HepG2 (cell line): ENCODE measurements around the gene CDCA5. TPM values are rescaled to one million over a fixed set of nuclear protein-coding genes. Genes with fewer than 3 reads are reported as not detected.

Source experiments
- ATM ChIP-seq: fragments of 450-650 bp; IDR thresholded peaks from 2 replicates; pipeline ENCODE4 v1.7.1; 2017; ENCODE audit warnings: mild to moderate bottlenecking, borderline replicate concordance
- FOXA1 ChIP-seq, 2 experiments: fragments of 450-650 bp in 1 of 2; sonication (generic) in 1 of 2; formaldehyde crosslinking in 1 of 2; IDR thresholded peaks; 2 replicates each; pipeline versions ENCODE4 v1.4.0 to v1.6.1; 2016 to 2020; ENCODE audit warnings: missing genetic modification reagents in 1 of 2
- HDAC2 ChIP-seq: sonication (generic); formaldehyde crosslinking; IDR thresholded peaks from 2 replicates; pipeline ENCODE4 v1.4.0; 2020; ENCODE audit warnings: missing genetic modification reagents
- ISL2 ChIP-seq: sonication (generic); formaldehyde crosslinking; IDR thresholded peaks from 2 replicates; pipeline ENCODE4 v1.5.0; 2020; ENCODE audit warnings: missing genetic modification reagents
- MAFK ChIP-seq, 2 experiments: IDR thresholded peaks in 1 of 2; conservative IDR thresholded peaks in 1 of 2; 2 replicates each; pipeline ENCODE4 v1.6.1; 2011; ENCODE audit warnings: improper control_type of control experiment in 2 of 2, low read length in 2 of 2
- MED8 ChIP-seq: sonication (generic); formaldehyde crosslinking; IDR thresholded peaks from 2 replicates; pipeline ENCODE4 v1.8.1; 2023; ENCODE audit warnings: mild to moderate bottlenecking, missing genetic modification reagents; ENCODE audit not compliant: insufficient replicate concordance
- MEF2D ChIP-seq: sonication (generic); formaldehyde crosslinking; IDR thresholded peaks from 2 replicates; pipeline ENCODE4 v1.5.1; 2020; ENCODE audit warnings: mild to moderate bottlenecking, missing genetic modification reagents
- PHF20 ChIP-seq: sonication (generic); formaldehyde crosslinking; IDR thresholded peaks from 2 replicates; pipeline ENCODE4 v1.5.0; 2020; ENCODE audit warnings: mild to moderate bottlenecking, missing genetic modification reagents
- POLR2G ChIP-seq: fragments of 200-400 bp; formaldehyde crosslinking; IDR thresholded peaks from 2 replicates; pipeline ENCODE4 v1.6.1; 2018; ENCODE audit warnings: mild to moderate bottlenecking, low read depth, low read length, moderate library complexity
- RBFOX2 ChIP-seq: fragments of 200-400 bp; formaldehyde crosslinking; IDR thresholded peaks from 2 replicates; pipeline ENCODE4 v1.6.1; 2017; ENCODE audit warnings: low read depth, mild to moderate bottlenecking, low read length
- SNAPC2 ChIP-seq: sonication (generic); formaldehyde crosslinking; IDR thresholded peaks from 2 replicates; pipeline ENCODE4 v1.8.1; 2022; ENCODE audit warnings: mild to moderate bottlenecking, missing genetic modification reagents
- STAG1 ChIP-seq: sonication (generic); formaldehyde crosslinking; IDR thresholded peaks from 2 replicates; pipeline ENCODE4 v1.4.0; 2020; ENCODE audit warnings: missing genetic modification reagents
- ZMAT5 ChIP-seq: sonication (generic); formaldehyde crosslinking; IDR thresholded peaks from 2 replicates; pipeline ENCODE4 v1.5.0; 2020; ENCODE audit warnings: mild to moderate bottlenecking, low read depth, missing genetic modification reagents, borderline replicate concordance
- ZNF274 ChIP-seq: sonication (generic); formaldehyde crosslinking; IDR thresholded peaks from 2 replicates; pipeline ENCODE4 v1.5.1; 2020; ENCODE audit warnings: mild to moderate bottlenecking, missing genetic modification reagents
- ZNF329 ChIP-seq: sonication (generic); formaldehyde crosslinking; IDR thresholded peaks from 2 replicates; pipeline ENCODE4 v1.9.0; 2021; ENCODE audit warnings: low read depth, mild to moderate bottlenecking, missing genetic modification reagents
- ZNF354B ChIP-seq: sonication (generic); formaldehyde crosslinking; IDR thresholded peaks from 2 replicates; pipeline ENCODE4 v1.8.0; 2022; ENCODE audit warnings: mild to moderate bottlenecking, missing genetic modification reagents
- ZNF446 ChIP-seq: sonication (generic); formaldehyde crosslinking; IDR thresholded peaks from 2 replicates; pipeline ENCODE4 v1.5.0; 2020; ENCODE audit warnings: mild to moderate bottlenecking, missing genetic modification reagents
- ZNF460 ChIP-seq: sonication (generic); formaldehyde crosslinking; IDR thresholded peaks from 2 replicates; pipeline ENCODE4 v1.5.1; 2020; ENCODE audit warnings: missing genetic modification reagents, mild to moderate bottlenecking, borderline replicate concordance
- ZNF547 ChIP-seq: sonication (generic); formaldehyde crosslinking; IDR thresholded peaks from 2 replicates; pipeline ENCODE4 v1.5.1; 2020; ENCODE audit warnings: mild to moderate bottlenecking, missing genetic modification reagents
- ZNF570 ChIP-seq: sonication (generic); formaldehyde crosslinking; IDR thresholded peaks from 2 replicates; pipeline ENCODE4 v1.4.0; 2020; ENCODE audit warnings: mild to moderate bottlenecking, missing genetic modification reagents, borderline replicate concordance
- ZNF639 ChIP-seq: conservative IDR thresholded peaks from 2 replicates; pipeline ENCODE4 v1.6.1; 2018; ENCODE audit warnings: missing genetic modification reagents
- ZNF746 ChIP-seq: sonication (generic); formaldehyde crosslinking; IDR thresholded peaks from 2 replicates; pipeline ENCODE4 v1.8.0; 2022; ENCODE audit warnings: mild to moderate bottlenecking, missing genetic modification reagents
- ZSCAN20 ChIP-seq: sonication (generic); formaldehyde crosslinking; IDR thresholded peaks from 2 replicates; pipeline ENCODE4 v1.4.0; 2020; ENCODE audit warnings: missing genetic modification reagents, mild to moderate bottlenecking, borderline replicate concordance
- polyA plus RNA-seq, 8 experiments: library from polyadenylated mRNA; depleted of rRNA in 3 of 8; stranded (reverse) in 7 of 8; unstranded in 1 of 8; fragments of >200 nt; fragmentation: Illumina TruSeq in 4 of 8; extraction: Trizol in 4 of 8; gene quantifications; 2 replicates each; pipeline versions ENCODE4 v1.2.1 to v1.2.3, GENCODE V29; 2011 to 2016; ENCODE audit warnings: low read depth in 4 of 8, missing spikeins in 1 of 8, mixed read lengths in 1 of 8; ENCODE audit not compliant: insufficient read depth in 1 of 8
- total RNA-seq, 5 experiments: library from RNA; depleted of rRNA; stranded (reverse); fragments of >200 nt; fragmentation: Illumina TruSeq; extraction: Trizol; gene quantifications; 2 replicates each; pipeline ENCODE4 v1.2.3, GENCODE V29; 2016; ENCODE audit warnings: low read depth in 1 of 5
- TF ChIP-seq, protein P1 (sequence below): sonication (generic); formaldehyde crosslinking; IDR thresholded peaks from 2 replicates; pipeline ENCODE4 v1.4.0; 2020; ENCODE audit warnings: mild to moderate bottlenecking, missing genetic modification reagents
- TF ChIP-seq, protein P2 (sequence below): sonication (generic); formaldehyde crosslinking; IDR thresholded peaks from 2 replicates; pipeline ENCODE4 v1.4.0; 2020; ENCODE audit warnings: mild to moderate bottlenecking, missing genetic modification reagents

The CDCA5 gene
- total and polyA plus RNA-seq, 2 of the 13 experiments (the other 11 are each of a cell fraction or from before 2014, with no cell fraction given): 13.5 to 50.6 TPM

GRCh38 chr11:65095974-65096806 is 12.3 kb upstream of the CDCA5 start, which contains the start of gene VPS51 (continued):
- TF ChIP-seq ZMAT5: no peak
- TF ChIP-seq ZNF274 (CRISPR knock-in tag): 0 out of 2 replicates have a peak, but pooled peaks have one; percentile 47
- peak; percentile 75 for TF ChIP-seq MED8
- TF ChIP-seq ZNF547 (CRISPR knock-in tag): peak; percentile 54; the same call in 1 of the 2 replicates
- TF ChIP-seq POLR2G: peak; percentile 93
- TF ChIP-seq MAFK (conservative IDR thresholded peaks at IDR 0.05 in 1 of 2, IDR thresholded peaks at IDR 0.05 in 1 of 2; ENCODE audit: low read length in 2 of 2): no peak
- no peak for TF ChIP-seq ZSCAN20 (CRISPR knock-in tag)
- TF ChIP-seq FOXA1 (IDR thresholded peaks at IDR 0.05): no peak
- peak; percentile 67 for TF ChIP-seq FOXA1 (CRISPR knock-in tag; IDR thresholded peaks at IDR 0.05)
- TF ChIP-seq RBFOX2: peak; percentile 97
- peak; percentile 61; the same call in 1 of the 2 replicates for TF ChIP-seq ISL2
- TF ChIP-seq ZNF460: peak; percentile 55; the same call in 1 of the 2 replicates
- peak; percentile 93 for TF ChIP-seq ZNF639
- no peak for TF ChIP-seq SNAPC2 (CRISPR knock-in tag)
- TF ChIP-seq ATM: no peak
- no peak for TF ChIP-seq ZNF446 (CRISPR knock-in tag)
- peak; percentile 59; the same call in 1 of the 2 replicates for TF ChIP-seq MEF2D
- TF ChIP-seq HDAC2 (CRISPR knock-in tag): peak; percentile 92; the same call in 1 of the 2 replicates
- TF ChIP-seq, protein P1, sequence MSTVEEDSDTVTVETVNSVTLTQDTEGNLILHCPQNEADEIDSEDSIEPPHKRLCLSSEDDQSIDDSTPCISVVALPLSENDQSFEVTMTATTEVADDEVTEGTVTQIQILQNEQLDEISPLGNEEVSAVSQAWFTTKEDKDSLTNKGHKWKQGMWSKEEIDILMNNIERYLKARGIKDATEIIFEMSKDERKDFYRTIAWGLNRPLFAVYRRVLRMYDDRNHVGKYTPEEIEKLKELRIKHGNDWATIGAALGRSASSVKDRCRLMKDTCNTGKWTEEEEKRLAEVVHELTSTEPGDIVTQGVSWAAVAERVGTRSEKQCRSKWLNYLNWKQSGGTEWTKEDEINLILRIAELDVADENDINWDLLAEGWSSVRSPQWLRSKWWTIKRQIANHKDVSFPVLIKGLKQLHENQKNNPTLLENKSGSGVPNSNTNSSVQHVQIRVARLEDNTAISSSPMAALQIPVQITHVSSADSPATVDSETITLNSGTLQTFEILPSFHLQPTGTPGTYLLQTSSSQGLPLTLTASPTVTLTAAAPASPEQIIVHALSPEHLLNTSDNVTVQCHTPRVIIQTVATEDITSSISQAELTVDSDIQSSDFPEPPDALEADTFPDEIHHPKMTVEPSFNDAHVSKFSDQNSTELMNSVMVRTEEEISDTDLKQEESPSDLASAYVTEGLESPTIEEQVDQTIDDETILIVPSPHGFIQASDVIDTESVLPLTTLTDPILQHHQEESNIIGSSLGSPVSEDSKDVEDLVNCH (CRISPR knock-in tag): no peak
- TF ChIP-seq PHF20 (CRISPR knock-in tag): peak; percentile 99
- no peak for TF ChIP-seq ZNF570 (CRISPR knock-in tag)
- no peak for TF ChIP-seq STAG1 (CRISPR knock-in tag)
- TF ChIP-seq, protein P2, sequence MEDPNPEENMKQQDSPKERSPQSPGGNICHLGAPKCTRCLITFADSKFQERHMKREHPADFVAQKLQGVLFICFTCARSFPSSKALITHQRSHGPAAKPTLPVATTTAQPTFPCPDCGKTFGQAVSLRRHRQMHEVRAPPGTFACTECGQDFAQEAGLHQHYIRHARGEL (CRISPR knock-in tag): no peak
- TF ChIP-seq ZNF329 (CRISPR knock-in tag): no peak
- no peak for TF ChIP-seq ZNF354B
- TF ChIP-seq ZNF746: peak; percentile 65
